ENCODE measurements around the gene GPI.
"Not testable (repeated sequence)": the region's sequence is repeated elsewhere in the genome, so short reads cannot be mapped to it uniquely, and the experiment has no call there.

The GPI gene

GRCh38 chr19:34367624-34367957 is 2.6 kb downstream of the GPI start:
- peaks cover 34% of the 10 kb centered on the region for H3K36me3 ChIP-seq (ENCODE audit: insufficient read depth, low read length)
- H3K9ac ChIP-seq (ENCODE audit: insufficient read length): no peak overlapping the region
- no peak overlapping the region for H3K4me3 ChIP-seq
- H3K27ac ChIP-seq: no peak overlapping the region
- H3K9me3 ChIP-seq (ENCODE audit: low read depth, low read length): no peaks in the 10 kb centered on the region
- DNase-seq (ENCODE audit: low read depth, low spot score): no peak
- no peak for TF ChIP-seq FOXP2 (optimal IDR thresholded peaks at IDR 0.05; ENCODE audit: control extremely low read depth, extremely low read length, insufficient read depth)
- TF ChIP-seq EZH2 (IDR thresholded peaks at IDR 0.05): no peak
- no peak for TF ChIP-seq POLR2AphosphoS5 (IDR thresholded peaks at IDR 0.05; ENCODE audit: borderline replicate concordance, low read depth, low read length)

- no peaks in the 10 kb centered on the region for H3K9me3 ChIP-seq (ENCODE audit: low read depth, low read length)
- H3K36me3 ChIP-seq (ENCODE audit: insufficient read depth, low read length): peaks cover 34% of the 10 kb centered on the region
- H3K9ac ChIP-seq (ENCODE audit: insufficient read length): no peak overlapping the region
- DNase-seq (ENCODE audit: low read depth, low spot score): no peak
- no peak overlapping the region for H3K4me3 ChIP-seq
- TF ChIP-seq EZH2 (IDR thresholded peaks at IDR 0.05) (no peak), FOXP2 (optimal IDR thresholded peaks at IDR 0.05; ENCODE audit: control extremely low read depth, extremely low read length, insufficient read depth) (no peak), POLR2AphosphoS5 (IDR thresholded peaks at IDR 0.05; ENCODE audit: borderline replicate concordance, low read depth, low read length) (no peak)
- no peak overlapping the region for H3K27ac ChIP-seq
Measured at GRCh38 chr19:34368338-34368737, 3.3 kb downstream of the GPI start.

DNA sequence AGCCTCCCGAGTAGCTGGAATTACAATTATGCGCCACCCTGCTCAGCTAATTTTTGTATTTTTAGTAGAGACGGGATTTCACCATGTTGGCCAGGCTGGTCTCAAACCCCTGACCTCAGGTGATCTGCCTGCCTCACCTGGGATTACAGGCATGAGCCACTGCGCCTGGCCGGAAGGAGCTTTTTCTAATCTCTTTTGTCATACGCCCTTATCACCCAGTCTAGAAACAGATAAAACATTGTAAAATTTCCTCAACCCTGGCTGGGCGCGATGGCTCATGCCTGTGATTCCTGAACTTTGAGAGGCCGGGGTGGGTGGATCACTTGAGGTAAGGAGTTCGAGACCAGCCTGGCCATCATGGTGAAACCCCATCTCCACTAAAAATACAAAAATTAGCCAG is 4.2 kb downstream of the GPI start:
- H3K36me3 ChIP-seq (ENCODE audit: insufficient read depth, low read length): peaks cover 34% of the 10 kb centered on the region
- not testable (repeated sequence) for H3K27ac ChIP-seq; DNase-seq (ENCODE audit: low read depth, low spot score); H3K9ac ChIP-seq (ENCODE audit: insufficient read length); H3K9me3 ChIP-seq (ENCODE audit: low read depth, low read length); H3K4me3 ChIP-seq

DNA sequence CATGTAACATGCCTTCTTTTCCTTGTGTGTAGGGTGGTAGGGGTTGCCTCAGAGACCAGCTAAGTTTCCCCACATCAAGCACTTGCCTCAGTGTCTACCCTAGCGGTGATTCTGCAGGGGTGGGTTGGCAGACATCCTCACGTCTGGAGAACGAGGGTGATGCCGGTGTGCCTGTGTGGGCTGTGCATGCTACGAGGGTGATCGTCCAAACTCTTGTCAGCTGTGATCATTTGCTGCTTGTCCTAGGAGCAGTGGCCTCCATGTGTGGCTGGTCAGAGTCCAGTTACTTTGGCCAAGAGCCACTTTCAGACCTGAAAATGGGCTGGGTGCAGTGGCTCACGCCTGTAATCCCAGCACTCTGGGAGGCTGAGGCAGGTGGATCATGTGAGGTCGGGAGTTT is 5.1 kb downstream of the GPI start:
- no peak overlapping the region for H3K4me3 ChIP-seq
- no peaks in the 10 kb centered on the region for H3K9me3 ChIP-seq (ENCODE audit: low read depth, low read length)
- no peak overlapping the region for H3K9ac ChIP-seq (ENCODE audit: insufficient read length)
- no peak for DNase-seq (ENCODE audit: low read depth, low spot score)
- TF ChIP-seq POLR2AphosphoS5 (IDR thresholded peaks at IDR 0.05; ENCODE audit: borderline replicate concordance, low read depth, low read length) (no peak), FOXP2 (optimal IDR thresholded peaks at IDR 0.05; ENCODE audit: control extremely low read depth, extremely low read length, insufficient read depth) (no peak), EZH2 (IDR thresholded peaks at IDR 0.05) (no peak)
- H3K27ac ChIP-seq: no peak overlapping the region
- peaks cover 42% of the 10 kb centered on the region for H3K36me3 ChIP-seq (ENCODE audit: insufficient read depth, low read length)

- DNase-seq (ENCODE audit: low read depth, low spot score): no peak
- no peak overlapping the region for H3K27ac ChIP-seq
- no peak overlapping the region for H3K9ac ChIP-seq (ENCODE audit: insufficient read length)
- H3K9me3 ChIP-seq (ENCODE audit: low read depth, low read length): no peaks in the 10 kb centered on the region
- no peak overlapping the region for H3K4me3 ChIP-seq
- TF ChIP-seq EZH2 (IDR thresholded peaks at IDR 0.05): no peak
- no peak for TF ChIP-seq POLR2AphosphoS5 (IDR thresholded peaks at IDR 0.05; ENCODE audit: borderline replicate concordance, low read depth, low read length)
- TF ChIP-seq FOXP2 (optimal IDR thresholded peaks at IDR 0.05; ENCODE audit: control extremely low read depth, extremely low read length, insufficient read depth): no peak
- peaks cover 50% of the 10 kb centered on the region for H3K36me3 ChIP-seq (ENCODE audit: insufficient read depth, low read length)
Measured at GRCh38 chr19:34370983-34371382, 6.0 kb downstream of the GPI start.

- Histone ChIP-seq H3K9me3 (ENCODE audit: low read depth, low read length) (no peaks in the 10 kb centered on the region), H3K9ac (ENCODE audit: insufficient read length) (no peak overlapping the region), H3K4me3 (no peak overlapping the region), H3K36me3 (ENCODE audit: insufficient read depth, low read length) (peaks cover 43% of the 10 kb centered on the region; the same call in 1 of the 2 replicates), H3K27ac (no peak overlapping the region)
- DNase-seq (ENCODE audit: low read depth, low spot score): no peak
- TF ChIP-seq FOXP2 (optimal IDR thresholded peaks at IDR 0.05; ENCODE audit: control extremely low read depth, extremely low read length, insufficient read depth) (no peak), POLR2AphosphoS5 (IDR thresholded peaks at IDR 0.05; ENCODE audit: borderline replicate concordance, low read depth, low read length) (no peak), EZH2 (IDR thresholded peaks at IDR 0.05) (no peak)
Measured at GRCh38 chr19:34373601-34374288, 8.7 kb downstream of the GPI start.

GRCh38 chr19:34375598-34375997 is 10.6 kb downstream of the GPI start:
- Histone ChIP-seq H3K4me3 (no peak overlapping the region), H3K9me3 (ENCODE audit: low read depth, low read length) (no peaks in the 10 kb centered on the region), H3K27ac (no peak overlapping the region), H3K36me3 (ENCODE audit: insufficient read depth, low read length) (peaks cover 47% of the 10 kb centered on the region; the same call in 1 of the 2 replicates), H3K9ac (ENCODE audit: insufficient read length) (no peak overlapping the region)
- TF ChIP-seq POLR2AphosphoS5 (IDR thresholded peaks at IDR 0.05; ENCODE audit: borderline replicate concordance, low read depth, low read length) (no peak), FOXP2 (optimal IDR thresholded peaks at IDR 0.05; ENCODE audit: control extremely low read depth, extremely low read length, insufficient read depth) (no peak), EZH2 (IDR thresholded peaks at IDR 0.05) (no peak)
- no peak for DNase-seq (ENCODE audit: low read depth, low spot score)

GRCh38 chr19:34380639-34381241 is 15.7 kb downstream of the GPI start:
- H3K4me3 ChIP-seq: no peak overlapping the region
- no peak for DNase-seq (ENCODE audit: low read depth, low spot score)
- no peak overlapping the region for H3K9ac ChIP-seq (ENCODE audit: insufficient read length)
- no peaks in the 10 kb centered on the region for H3K9me3 ChIP-seq (ENCODE audit: low read depth, low read length)
- H3K27ac ChIP-seq: no peak overlapping the region
- peaks cover 64% of the 10 kb centered on the region; the same call in 1 of the 2 replicates for H3K36me3 ChIP-seq (ENCODE audit: insufficient read depth, low read length)
- no peak for TF ChIP-seq FOXP2 (optimal IDR thresholded peaks at IDR 0.05; ENCODE audit: control extremely low read depth, extremely low read length, insufficient read depth)
- no peak for TF ChIP-seq EZH2 (IDR thresholded peaks at IDR 0.05)
- no peak for TF ChIP-seq POLR2AphosphoS5 (IDR thresholded peaks at IDR 0.05; ENCODE audit: borderline replicate concordance, low read depth, low read length)
